HG03066 (cell line): ENCODE data around the gene GPR84.

ENCODE experiments used
- ATAC-seq: cut with Tn5 transposase; IDR thresholded peaks from one replicate; pipeline ENCODE4 v1.9.1; 2021; ENCODE audit warnings: low read depth; ENCODE audit not compliant: unreplicated experiment

GPR84 gene

GRCh38 chr12:54364413-54364812 lies at the start of gene GPR84:
Gene GPR84, minus strand, starts transcription at chr12:54364486. Its CDS starts 635 bp downstream, at chr12:54363851.
- ATAC-seq, result no peak

DNA sequence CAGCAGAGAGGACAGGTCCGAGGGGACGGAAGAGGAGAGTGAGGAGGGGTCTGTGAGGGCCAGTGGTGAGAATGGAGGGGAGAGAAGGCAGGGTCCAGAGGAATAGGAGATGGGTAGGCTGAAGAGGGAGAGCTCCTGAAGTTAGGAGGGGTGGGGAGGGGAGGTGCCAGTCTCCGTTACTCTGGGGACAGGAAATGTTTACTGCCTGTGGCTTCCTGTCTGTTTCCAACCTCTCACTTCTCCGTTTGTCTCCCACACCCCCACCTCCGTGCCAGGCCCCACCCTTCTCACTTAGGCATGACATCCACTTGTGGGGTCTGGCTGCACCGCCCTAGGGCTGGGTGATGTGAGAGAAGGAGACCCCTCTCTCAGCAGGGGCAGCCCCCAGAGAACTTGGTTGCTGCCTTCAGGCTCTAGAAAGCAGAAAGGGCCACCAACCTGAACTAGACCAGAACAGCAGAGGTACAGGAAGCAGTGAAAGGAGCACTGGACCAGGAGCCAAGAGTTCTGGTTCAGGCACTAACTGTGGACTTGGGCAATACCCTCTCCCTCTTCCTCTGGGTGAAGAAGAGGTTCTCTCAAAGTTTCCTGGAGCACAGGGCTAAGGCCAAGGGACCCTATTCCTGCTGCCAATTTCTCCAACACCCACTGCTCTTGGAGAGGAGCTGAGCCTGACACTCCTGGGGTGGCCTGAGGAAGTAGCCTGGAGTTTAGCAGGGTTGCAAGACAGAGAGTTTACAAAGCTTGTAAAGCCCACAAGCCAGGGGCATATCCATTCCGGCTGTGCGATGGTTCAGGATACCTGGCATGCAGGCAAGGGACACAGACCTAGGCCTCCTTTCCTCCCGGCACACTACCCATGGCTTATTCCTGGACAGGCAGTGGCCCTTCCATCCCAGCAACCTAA lies 49.3 kb upstream of the GPR84 start:
- no peak for ATAC-seq

DNA sequence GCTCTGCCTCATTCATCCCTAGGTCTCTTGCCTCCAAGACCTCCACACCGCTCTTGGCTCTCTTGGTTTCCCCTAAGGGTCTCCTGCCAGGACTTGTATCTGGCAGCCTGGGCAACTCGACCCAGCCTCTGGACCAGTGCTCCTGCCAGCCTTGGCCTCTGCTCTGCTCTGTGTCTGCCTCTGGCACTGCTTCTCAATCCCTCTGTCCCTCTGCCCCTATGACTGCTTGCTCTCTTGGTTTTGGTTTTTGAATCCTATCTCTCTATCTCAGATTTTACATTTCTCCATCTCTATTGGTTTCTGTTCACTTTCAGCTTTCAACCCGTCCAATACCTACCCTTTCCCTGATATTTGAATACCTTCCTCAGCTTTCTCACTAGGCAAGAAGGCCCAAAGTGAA lies 48.5 kb upstream of the GPR84 start:
- ATAC-seq, result no peak

DNA sequence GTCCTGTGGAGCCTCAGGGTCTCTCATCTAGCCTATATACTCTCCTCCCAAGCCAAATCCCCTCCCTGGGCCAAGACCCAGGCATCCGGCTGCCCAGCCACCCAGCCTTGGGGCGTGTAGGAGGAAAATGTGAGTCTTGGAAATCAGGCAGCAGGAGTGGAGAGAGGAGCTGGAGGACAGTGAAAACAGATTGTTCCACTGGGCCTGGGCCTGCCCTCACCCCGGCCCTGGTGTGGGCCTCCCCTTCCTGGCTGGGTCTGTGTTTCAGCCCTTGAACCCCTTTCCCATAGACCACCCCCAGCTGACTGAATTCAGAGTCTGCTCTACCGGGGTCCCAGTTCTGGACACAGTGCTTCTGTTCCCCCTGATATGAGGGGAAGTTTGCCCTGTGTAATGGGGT lies 48.1 kb upstream of the GPR84 start:
- ATAC-seq, result no peak

GRCh38 chr12:54411391-54412241 lies 47.3 kb upstream of the GPR84 start:
- no peak for ATAC-seq

DNA sequence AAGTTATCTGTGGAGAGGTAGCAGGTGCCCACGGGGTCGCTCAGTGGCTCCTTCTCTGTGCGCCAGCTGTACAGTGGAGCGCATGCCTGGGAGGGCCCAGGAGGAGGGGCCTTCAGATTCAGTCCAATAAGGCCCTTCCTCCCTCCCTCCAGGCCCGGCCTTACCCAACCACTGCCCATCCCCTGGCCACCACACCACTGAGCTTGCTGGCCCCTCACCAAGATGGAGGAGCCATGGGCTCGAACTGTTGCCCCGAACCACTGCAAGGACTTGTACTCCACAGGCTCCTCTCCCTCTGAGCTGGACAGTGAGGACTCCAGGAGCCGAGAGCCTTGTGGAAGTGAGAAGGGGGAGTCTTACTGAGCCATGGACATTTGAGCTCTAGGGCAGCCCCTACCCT lies 45.0 kb upstream of the GPR84 start:
- no peak for ATAC-seq

GRCh38 chr12:54407183-54407905 lies 43.1 kb upstream of the GPR84 start:
- ATAC-seq, result no peak

DNA sequence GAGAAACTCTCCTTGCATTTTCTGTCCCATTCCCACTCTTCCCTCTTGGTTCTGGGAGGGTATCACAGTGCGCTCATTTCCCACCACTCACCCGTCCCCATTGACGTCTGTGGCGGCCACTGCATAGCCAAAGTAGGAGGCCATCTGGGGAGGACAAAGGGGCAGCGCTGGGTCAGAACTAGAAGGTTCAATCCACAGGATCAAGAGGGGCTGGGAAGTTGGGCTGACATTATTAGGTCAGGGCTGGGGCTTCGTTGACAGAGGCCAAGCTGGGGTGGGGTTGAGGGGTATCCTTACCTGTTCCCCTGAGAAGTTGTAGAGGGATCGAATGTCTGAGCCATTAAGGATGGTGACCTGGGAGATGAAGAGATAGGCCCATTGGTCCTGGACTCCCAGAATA lies 41.3 kb upstream of the GPR84 start:
- no peak for ATAC-seq

GRCh38 chr12:54405106-54405505 lies 40.8 kb upstream of the GPR84 start:
- no peak for ATAC-seq

GRCh38 chr12:54404061-54405004 lies 40.0 kb upstream of the GPR84 start:
- ATAC-seq, result no peak

DNA sequence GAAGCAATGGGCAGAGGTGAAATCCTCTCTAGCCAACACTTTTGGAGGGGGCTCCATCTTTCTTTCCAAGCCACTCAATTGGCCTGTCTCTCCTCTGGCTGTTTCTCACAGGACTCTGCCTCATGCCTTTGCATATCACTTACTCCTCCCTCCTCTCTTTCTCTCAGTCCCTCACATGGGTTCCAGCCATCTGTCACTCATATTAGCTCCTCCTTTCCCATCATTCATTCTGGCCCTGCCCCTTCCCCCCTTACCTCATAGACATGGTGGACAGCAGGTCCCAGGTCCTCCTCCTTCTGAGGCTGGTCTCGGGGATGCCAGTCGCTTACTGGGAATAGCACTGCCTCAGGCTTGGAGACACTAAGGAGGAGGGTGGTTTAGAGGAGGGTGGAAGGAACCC lies 36.8 kb upstream of the GPR84 start:
- ATAC-seq, result no peak

- no peak for ATAC-seq
Observed at GRCh38 chr12:54398995-54399793, 34.9 kb upstream of the GPR84 start.

GRCh38 chr12:54398218-54398617 lies 33.9 kb upstream of the GPR84 start:
- ATAC-seq, result no peak

GRCh38 chr12:54397157-54397556 lies 32.9 kb upstream of the GPR84 start:
- ATAC-seq, result no peak

GRCh38 chr12:54395545-54395944 lies 31.3 kb upstream of the GPR84 start:
- ATAC-seq, result no peak

DNA sequence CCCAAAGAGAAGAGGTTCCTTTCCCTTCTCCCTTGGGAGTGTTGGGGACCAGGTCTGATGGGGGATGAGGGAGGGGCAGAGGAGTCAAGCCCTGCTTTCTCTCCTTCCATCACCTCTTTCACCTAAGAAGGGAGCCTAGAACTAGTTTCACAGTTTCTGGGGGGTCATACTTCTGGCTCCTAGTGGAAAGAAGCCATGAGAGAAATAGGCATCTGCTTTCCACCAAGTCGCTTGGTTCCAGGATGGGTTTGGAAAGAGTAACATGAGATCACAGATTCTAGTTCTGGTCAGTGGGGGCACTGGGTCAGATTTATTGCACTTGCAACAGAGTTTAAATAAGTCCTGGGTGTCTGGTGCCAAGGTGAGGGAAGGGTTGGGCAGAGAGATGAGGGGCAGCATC lies 30.7 kb upstream of the GPR84 start:
- no peak for ATAC-seq

DNA sequence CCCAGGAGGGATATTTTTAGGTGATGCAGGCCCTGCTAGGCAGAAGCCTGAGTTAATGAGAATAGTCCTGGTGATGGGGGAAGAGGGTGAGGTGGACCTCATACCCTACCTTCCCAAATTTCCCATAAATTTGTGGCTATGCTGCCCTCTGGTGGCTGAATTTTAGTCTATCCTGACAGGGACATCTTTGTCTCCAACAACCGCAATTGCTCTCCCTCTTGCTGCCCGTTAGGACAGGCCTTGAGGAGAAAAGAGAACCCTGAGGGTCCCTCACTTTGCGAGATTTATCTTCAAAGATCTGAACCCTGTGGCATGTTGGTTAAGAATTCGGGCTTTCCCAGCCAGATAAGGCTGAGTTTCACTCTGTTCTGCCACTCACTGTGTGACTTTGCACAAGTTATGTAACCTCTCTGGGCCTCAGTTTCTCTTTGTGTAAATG lies 30.0 kb upstream of the GPR84 start:
- ATAC-seq, result no peak

GRCh38 chr12:54393743-54394142 lies 29.5 kb upstream of the GPR84 start:
- ATAC-seq, result no peak

- ATAC-seq, result no peak
Observed at GRCh38 chr12:54393207-54393609, 28.9 kb upstream of the GPR84 start.
